ENCODE measurements around the gene SPATS1.

The SPATS1 gene

GRCh38 chr6:44309631-44310030, 32.8 kb upstream of the SPATS1 start:
- TF ChIP-seq CTCF (conservative IDR thresholded peaks at IDR 0.05; ENCODE audit: low read depth, low read length), result no peak

DNA sequence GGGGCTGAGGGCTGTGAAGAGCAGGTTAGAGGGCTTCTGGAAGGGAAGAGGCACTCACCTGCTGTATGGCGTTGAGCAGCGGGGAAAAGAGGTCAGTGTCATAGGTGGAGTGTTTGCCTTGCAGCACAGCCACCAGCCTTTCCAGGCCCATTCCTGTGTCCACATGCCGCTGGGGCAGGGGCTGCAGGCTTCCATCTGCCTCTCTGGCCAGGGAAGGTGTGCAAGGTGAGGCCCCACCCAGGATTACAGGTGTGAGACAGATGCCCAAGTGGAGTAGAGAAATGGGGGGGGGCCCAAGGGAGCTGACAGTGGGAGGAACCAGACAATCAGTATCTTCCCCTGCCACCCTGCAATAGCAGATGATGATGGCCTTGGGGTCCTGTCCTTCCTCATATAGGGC, 32.2 kb upstream of the SPATS1 start:
- Histone ChIP-seq H2AFZ (ENCODE audit: low read depth) (no peak overlapping the region), H3K4me1 (ENCODE audit: low read depth, poor library complexity, severe bottlenecking) (peaks cover 12% of the 10 kb centered on the region), H3K4me3 (IDR thresholded peaks at IDR 0.05; ENCODE audit: insufficient read depth, low read depth, low read length) (no peak overlapping the region), H3K27me3 (ENCODE audit: insufficient read depth, low read depth) (no peaks in the 10 kb centered on the region), H3K27ac (no peak overlapping the region), H3K9ac (no peak overlapping the region), H3K4me2 (no peak overlapping the region), H3K36me3 (ENCODE audit: insufficient read depth) (peaks cover 5% of the 10 kb centered on the region; the same call in 1 of the 2 replicates), H3K79me2 (ENCODE audit: insufficient read depth, low read depth) (peaks cover 13% of the 10 kb centered on the region; the same call in 1 of the 2 replicates), H4K20me1 (ENCODE audit: insufficient read depth) (no peaks in the 10 kb centered on the region)
- no peak for TF ChIP-seq CTCF (conservative IDR thresholded peaks at IDR 0.05; ENCODE audit: low read depth, low read length)

More at GRCh38 chr6:44309631-44310030, 32.8 kb upstream of the SPATS1 start:
- Histone ChIP-seq H3K79me2 (ENCODE audit: insufficient read depth, low read depth) (peaks cover 13% of the 10 kb centered on the region; the same call in 1 of the 2 replicates), H4K20me1 (ENCODE audit: insufficient read depth) (no peaks in the 10 kb centered on the region), H3K9ac (no peak overlapping the region), H3K4me2 (no peak overlapping the region), H3K4me3 (IDR thresholded peaks at IDR 0.05; ENCODE audit: insufficient read depth, low read depth, low read length) (no peak overlapping the region), H3K27ac (no peak overlapping the region), H3K27me3 (ENCODE audit: insufficient read depth, low read depth) (no peaks in the 10 kb centered on the region), H3K4me1 (ENCODE audit: low read depth, poor library complexity, severe bottlenecking) (peaks cover 13% of the 10 kb centered on the region), H2AFZ (ENCODE audit: low read depth) (no peak overlapping the region), H3K36me3 (ENCODE audit: insufficient read depth) (peaks cover 5% of the 10 kb centered on the region; the same call in 1 of the 2 replicates)

DNA sequence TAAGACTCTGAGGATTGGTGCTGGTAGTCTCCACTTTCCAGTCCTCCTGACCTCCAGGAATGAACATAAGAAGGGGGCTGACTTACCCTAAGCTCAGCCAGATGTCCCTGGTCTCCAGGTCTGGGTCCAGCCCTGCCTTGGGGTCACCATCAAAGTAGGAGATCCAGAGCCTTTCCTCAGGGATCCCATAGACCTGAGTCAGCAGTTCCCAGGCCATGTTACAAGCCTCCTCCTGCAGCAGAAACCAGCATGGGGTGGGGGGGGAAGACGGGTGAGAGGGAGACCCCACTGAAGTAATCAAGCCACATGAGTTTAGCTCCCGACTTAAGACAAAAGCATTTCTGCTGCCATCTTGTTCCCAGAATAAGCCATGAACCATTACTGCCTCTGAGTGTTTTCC, 31.1 kb upstream of the SPATS1 start:
- Histone ChIP-seq H3K27me3 (ENCODE audit: insufficient read depth, low read depth) (no peaks in the 10 kb centered on the region), H3K36me3 (ENCODE audit: insufficient read depth) (peaks cover 5% of the 10 kb centered on the region; the same call in 1 of the 2 replicates), H3K9ac (no peak overlapping the region), H3K27ac (no peak overlapping the region), H3K4me3 (IDR thresholded peaks at IDR 0.05; ENCODE audit: insufficient read depth, low read depth, low read length) (no peak overlapping the region), H3K79me2 (ENCODE audit: insufficient read depth, low read depth) (peaks cover 13% of the 10 kb centered on the region; the same call in 1 of the 2 replicates), H3K4me1 (ENCODE audit: low read depth, poor library complexity, severe bottlenecking) (peaks cover 6% of the 10 kb centered on the region), H3K4me2 (no peak overlapping the region), H2AFZ (ENCODE audit: low read depth) (no peak overlapping the region), H4K20me1 (ENCODE audit: insufficient read depth) (no peaks in the 10 kb centered on the region)
- no peak for TF ChIP-seq CTCF (conservative IDR thresholded peaks at IDR 0.05; ENCODE audit: low read depth, low read length)

GRCh38 chr6:44311767-44312166, 30.7 kb upstream of the SPATS1 start:
- TF ChIP-seq CTCF (conservative IDR thresholded peaks at IDR 0.05; ENCODE audit: low read depth, low read length), result no peak
- peaks cover 6% of the 10 kb centered on the region for H3K4me1 ChIP-seq (ENCODE audit: low read depth, poor library complexity, severe bottlenecking)
- no peak overlapping the region for H3K27ac ChIP-seq
- no peak overlapping the region for H3K9ac ChIP-seq
- no peak overlapping the region for H3K4me3 ChIP-seq (IDR thresholded peaks at IDR 0.05; ENCODE audit: insufficient read depth, low read depth, low read length)
- no peaks in the 10 kb centered on the region for H4K20me1 ChIP-seq (ENCODE audit: insufficient read depth)
- H3K36me3 ChIP-seq (ENCODE audit: insufficient read depth), result peaks cover 5% of the 10 kb centered on the region; the same call in 1 of the 2 replicates
- H3K4me2 ChIP-seq, result peak overlapping the region; percentile 98; the same call in 1 of the 2 replicates
- peaks cover 13% of the 10 kb centered on the region; the same call in 1 of the 2 replicates for H3K79me2 ChIP-seq (ENCODE audit: insufficient read depth, low read depth)
- no peaks in the 10 kb centered on the region for H3K27me3 ChIP-seq (ENCODE audit: insufficient read depth, low read depth)
- H2AFZ ChIP-seq (ENCODE audit: low read depth), result no peak overlapping the region

Data from KMS-11 (cell line).